ENCODE results near the gene FRMPD2. TPM values are rescaled to one million over a fixed set of nuclear protein-coding genes. Genes with fewer than 3 reads are reported as not detected.
"Not testable (repeated sequence)": the region's sequence is repeated elsewhere in the genome, so short reads cannot be mapped to it uniquely, and the experiment has no call there.

FRMPD2 gene
- total RNA-seq, 1 donor = not detected

GRCh38 chr10:48249004-48249762 is 25.3 kb downstream of the FRMPD2 start:
- no peak for TF ChIP-seq CTCF (IDR thresholded peaks at IDR 0.05; ENCODE audit: insufficient read depth, low read length)
- no peak for DNase-seq (ENCODE audit: low read depth)
- no peak overlapping the region for H3K4me3 ChIP-seq (ENCODE audit: low read depth, low read length)

- TF ChIP-seq CTCF (IDR thresholded peaks at IDR 0.05; ENCODE audit: insufficient read depth, low read length) = no peak
- no peak overlapping the region for H3K4me3 ChIP-seq (ENCODE audit: low read depth, low read length)
- DNase-seq (ENCODE audit: low read depth) = no peak
These were observed 26.0 kb downstream of the FRMPD2 start for GRCh38 chr10:48248462-48248861.

- DNase-seq (ENCODE audit: low read depth) = no peak
- H3K4me3 ChIP-seq (ENCODE audit: low read depth, low read length) = no peak overlapping the region
- TF ChIP-seq CTCF (IDR thresholded peaks at IDR 0.05; ENCODE audit: insufficient read depth, low read length) = no peak
These were observed 26.8 kb downstream of the FRMPD2 start for GRCh38 chr10:48247680-48248079.

GRCh38 chr10:48246501-48246900 is 28.0 kb downstream of the FRMPD2 start:
- TF ChIP-seq CTCF (IDR thresholded peaks at IDR 0.05; ENCODE audit: insufficient read depth, low read length) = no peak
- H3K4me3 ChIP-seq (ENCODE audit: low read depth, low read length) = no peak overlapping the region
- DNase-seq (ENCODE audit: low read depth) = no peak

GRCh38 chr10:48245977-48246376 is 28.5 kb downstream of the FRMPD2 start:
- no peak for TF ChIP-seq CTCF (IDR thresholded peaks at IDR 0.05; ENCODE audit: insufficient read depth, low read length)

GRCh38 chr10:48243921-48244320 is 30.6 kb downstream of the FRMPD2 start:
- not testable (repeated sequence) for DNase-seq (ENCODE audit: low read depth); H3K4me3 ChIP-seq (ENCODE audit: low read depth, low read length)

More at GRCh38 chr10:48245977-48246376, 28.5 kb downstream of the FRMPD2 start:
- H3K4me3 ChIP-seq (ENCODE audit: low read depth, low read length) = no peak overlapping the region
- no peak for DNase-seq (ENCODE audit: low read depth)

- DNase-seq (ENCODE audit: low read depth) = no peak
- H3K4me3 ChIP-seq (ENCODE audit: low read depth, low read length) = no peak overlapping the region
- TF ChIP-seq CTCF (IDR thresholded peaks at IDR 0.05; ENCODE audit: insufficient read depth, low read length) = no peak
These were observed 31.0 kb downstream of the FRMPD2 start for GRCh38 chr10:48243487-48243886.
